Subcutaneous adipose tissue (tissue), 4 donors: Measurements from ENCODE around the gene ZNF787. TPM values are rescaled to one million over a fixed set of nuclear protein-coding genes. Genes with fewer than 3 reads are reported as not detected.

Experiments used
- CTCF ChIP-seq: fragments of 450-650 bp; IDR thresholded peaks from one replicate; pipeline ENCODE4 v1.5.1; 2016; ENCODE audit warnings: low read depth, mild to moderate bottlenecking, control low read depth, antibody characterized with exemption, moderate library complexity
- total RNA-seq, 4 donors: library from RNA; depleted of rRNA; stranded (reverse); fragments of >200 nt; gene quantifications; one replicate each; pipeline ENCODE4 v1.1.0, GENCODE V29; 2016

The ZNF787 gene
- total RNA-seq, 4 donors from 2014 or later = 3.6 to 11.7 (median 5.7) TPM

GRCh38 chr19:56149656-56150038 lies 28.6 kb upstream of the ZNF787 start:
- no peak for TF ChIP-seq CTCF

GRCh38 chr19:56148096-56148495 lies 27.0 kb upstream of the ZNF787 start:
- TF ChIP-seq CTCF = no peak

GRCh38 chr19:56147307-56147706 lies 26.2 kb upstream of the ZNF787 start:
- no peak for TF ChIP-seq CTCF

GRCh38 chr19:56146904-56147303 lies 25.8 kb upstream of the ZNF787 start:
- no peak for TF ChIP-seq CTCF

- TF ChIP-seq CTCF = no peak
Observed at GRCh38 chr19:56145698-56146097, 24.6 kb upstream of the ZNF787 start.

- TF ChIP-seq CTCF = no peak
Observed at GRCh38 chr19:56144831-56145230, 23.7 kb upstream of the ZNF787 start.

GRCh38 chr19:56144376-56144775 lies 23.3 kb upstream of the ZNF787 start:
- no peak for TF ChIP-seq CTCF
